ENCODE measurements around the gene TEDC1. TPM values are rescaled to one million over a fixed set of nuclear protein-coding genes. Genes with fewer than 3 reads are reported as not detected.

TEDC1 gene
- total RNA-seq, 4 donors from 2014 or later = 5.5 to 20.4 (median 14.2) TPM

DNA sequence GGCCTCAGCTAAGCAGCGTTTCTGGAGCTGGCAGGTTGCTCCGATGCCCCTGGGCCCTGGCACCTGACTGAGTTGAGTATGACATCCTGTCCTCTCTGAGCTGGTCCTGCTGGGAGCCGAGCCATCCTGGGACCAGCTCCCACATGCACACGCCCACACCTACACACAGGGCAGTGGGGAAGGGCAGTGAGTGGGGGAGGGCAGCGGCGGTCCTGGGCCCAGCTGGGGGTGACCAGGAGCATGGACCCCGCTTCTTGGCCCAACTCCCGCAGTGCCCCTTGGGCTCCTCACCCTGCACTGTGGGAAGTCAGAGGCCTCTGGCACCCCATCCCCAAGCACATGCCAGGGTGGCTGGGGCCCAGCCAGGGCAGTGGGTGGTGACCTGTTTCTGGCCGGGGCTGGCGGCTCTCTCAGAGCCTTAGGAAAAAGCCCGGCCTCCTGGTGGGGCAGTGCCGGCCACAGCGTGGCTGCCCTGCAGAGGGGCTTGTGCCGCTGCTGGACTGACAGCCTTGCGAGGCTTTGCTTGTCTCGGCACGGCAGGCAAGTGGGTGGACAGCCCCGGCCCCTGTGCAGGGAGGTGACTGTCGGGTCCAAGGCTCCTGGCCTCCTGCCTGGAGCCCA lies 22.3 kb upstream of the TEDC1 start:
- H3K9me3 ChIP-seq = no peaks in the 10 kb centered on the region
- no peaks in the 10 kb centered on the region for H3K27me3 ChIP-seq
- peaks cover 0 to 78% (median 4%) of the 10 kb centered on the region in 3 donors for H3K36me3 ChIP-seq
- TF ChIP-seq EP300 (IDR thresholded peaks at IDR 0.05) (no peak), POLR2A (IDR thresholded peaks at IDR 0.05) (no peak)
- TF ChIP-seq, protein P1, sequence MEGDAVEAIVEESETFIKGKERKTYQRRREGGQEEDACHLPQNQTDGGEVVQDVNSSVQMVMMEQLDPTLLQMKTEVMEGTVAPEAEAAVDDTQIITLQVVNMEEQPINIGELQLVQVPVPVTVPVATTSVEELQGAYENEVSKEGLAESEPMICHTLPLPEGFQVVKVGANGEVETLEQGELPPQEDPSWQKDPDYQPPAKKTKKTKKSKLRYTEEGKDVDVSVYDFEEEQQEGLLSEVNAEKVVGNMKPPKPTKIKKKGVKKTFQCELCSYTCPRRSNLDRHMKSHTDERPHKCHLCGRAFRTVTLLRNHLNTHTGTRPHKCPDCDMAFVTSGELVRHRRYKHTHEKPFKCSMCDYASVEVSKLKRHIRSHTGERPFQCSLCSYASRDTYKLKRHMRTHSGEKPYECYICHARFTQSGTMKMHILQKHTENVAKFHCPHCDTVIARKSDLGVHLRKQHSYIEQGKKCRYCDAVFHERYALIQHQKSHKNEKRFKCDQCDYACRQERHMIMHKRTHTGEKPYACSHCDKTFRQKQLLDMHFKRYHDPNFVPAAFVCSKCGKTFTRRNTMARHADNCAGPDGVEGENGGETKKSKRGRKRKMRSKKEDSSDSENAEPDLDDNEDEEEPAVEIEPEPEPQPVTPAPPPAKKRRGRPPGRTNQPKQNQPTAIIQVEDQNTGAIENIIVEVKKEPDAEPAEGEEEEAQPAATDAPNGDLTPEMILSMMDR (IDR thresholded peaks at IDR 0.05) = peak in 1 of 5 experiments; percentile 31
- no peak for DNase-seq (ENCODE audit: low spot score in 2 of 2)
- WGBS, 2 donors = 37 to 44% methylated on average over 4 to 10 of the region's 19 CpGs
- peak overlapping the region; percentile 51 to 86 (median 64) for H3K27ac ChIP-seq
- peaks cover 0 to 58% (median 21%) of the 10 kb centered on the region in 4 donors for H3K4me1 ChIP-seq
- H3K4me3 ChIP-seq = no peak overlapping the region

DNA sequence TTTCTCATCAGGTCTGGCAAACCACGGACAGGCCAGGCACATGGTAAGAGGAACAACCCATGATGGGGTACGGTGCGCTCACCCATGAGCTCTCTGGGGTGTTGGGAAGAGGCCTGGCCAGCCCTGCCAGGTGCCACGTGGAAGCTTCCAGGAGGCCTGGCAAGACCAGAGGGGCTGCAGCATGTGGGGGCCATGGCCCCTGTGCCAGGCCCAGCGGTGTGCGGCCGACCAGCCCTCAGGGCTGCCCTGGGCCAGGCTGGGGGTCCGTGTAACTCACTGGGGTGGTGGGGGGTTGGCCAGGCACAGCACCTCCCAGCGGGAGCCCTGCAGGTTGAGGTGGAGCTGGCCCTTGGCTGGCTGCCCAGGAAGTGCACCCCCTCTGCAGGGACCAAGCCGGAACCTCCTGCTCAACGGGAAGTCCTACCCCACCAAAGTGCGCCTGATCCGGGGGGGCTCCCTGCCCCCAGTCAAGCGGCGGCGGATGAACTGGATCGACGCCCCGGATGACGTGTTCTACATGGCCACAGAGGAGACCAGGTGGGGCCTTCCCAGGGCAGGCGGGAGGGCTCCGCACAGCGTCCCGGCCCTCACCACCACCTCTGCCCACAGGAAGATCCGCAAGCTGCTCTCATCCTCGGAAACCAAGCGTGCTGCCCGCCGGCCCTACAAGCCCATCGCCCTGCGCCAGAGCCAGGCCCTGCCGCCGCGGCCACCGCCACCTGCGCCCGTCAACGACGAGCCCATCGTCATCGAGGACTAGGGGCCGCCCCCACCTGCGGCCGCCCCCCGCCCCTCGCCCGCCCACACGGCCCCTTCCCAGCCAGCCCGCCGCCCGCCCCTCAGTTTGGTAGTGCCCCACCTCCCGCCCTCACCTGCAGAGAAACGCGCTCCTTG lies 21.3 kb upstream of the TEDC1 start:
- TF ChIP-seq POLR2A (IDR thresholded peaks at IDR 0.05) (no peak), EP300 (IDR thresholded peaks at IDR 0.05) (no peak)
- TF ChIP-seq, protein P1 (IDR thresholded peaks at IDR 0.05) = no peak
- Histone ChIP-seq H3K9me3 (no peaks in the 10 kb centered on the region), H3K4me1 (peaks cover 0 to 63% (median 26%) of the 10 kb centered on the region in 4 donors), H3K27ac (peak overlapping the region; percentile 51 to 86 (median 64)), H3K4me3 (no peak overlapping the region), H3K36me3 (peaks cover 0 to 68% (median 4%) of the 10 kb centered on the region in 3 donors), H3K27me3 (no peaks in the 10 kb centered on the region)
- DNase-seq (ENCODE audit: low spot score in 2 of 2) = no peak
- 86 to 88% methylated on average over 25 to 52 of the region's 54 CpGs for WGBS, 2 donors

DNA sequence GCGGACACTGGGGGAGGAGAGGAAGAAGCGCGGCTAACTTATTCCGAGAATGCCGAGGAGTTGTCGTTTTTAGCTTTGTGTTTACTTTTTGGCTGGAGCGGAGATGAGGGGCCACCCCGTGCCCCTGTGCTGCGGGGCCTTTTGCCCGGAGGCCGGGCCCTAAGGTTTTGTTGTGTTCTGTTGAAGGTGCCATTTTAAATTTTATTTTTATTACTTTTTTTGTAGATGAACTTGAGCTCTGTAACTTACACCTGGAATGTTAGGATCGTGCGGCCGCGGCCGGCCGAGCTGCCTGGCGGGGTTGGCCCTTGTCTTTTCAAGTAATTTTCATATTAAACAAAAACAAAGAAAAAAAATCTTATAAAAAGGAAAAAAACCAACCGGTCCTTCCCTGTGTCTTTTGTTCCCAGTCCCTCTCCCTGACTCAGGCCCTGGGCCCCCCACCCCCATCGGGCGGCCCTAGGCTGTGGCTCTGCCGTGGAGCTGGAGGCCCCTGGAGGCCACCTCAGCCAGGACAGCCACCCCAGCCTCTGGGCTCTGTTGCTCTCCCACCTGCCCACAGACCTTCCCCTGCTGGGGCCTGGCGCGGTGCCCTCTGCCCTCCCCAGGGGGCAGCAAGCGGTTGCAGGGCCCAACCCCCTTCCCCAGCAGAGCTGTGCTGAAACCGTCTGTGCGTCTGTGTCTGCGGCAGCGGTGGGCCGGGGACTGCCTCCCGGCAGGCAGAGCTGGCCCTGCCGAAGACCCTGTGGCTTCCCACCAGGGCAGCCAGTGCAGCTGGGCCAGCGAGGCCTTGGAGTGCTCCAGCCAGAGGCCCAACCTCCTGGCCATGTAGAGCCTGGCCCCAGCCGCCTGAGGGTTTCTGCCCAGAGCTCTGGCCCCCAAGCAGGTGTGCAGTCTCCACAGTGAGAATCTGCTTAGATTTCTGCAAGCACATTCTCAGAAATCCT lies 20.4 kb upstream of the TEDC1 start:
- WGBS, 2 donors = 79 to 83% methylated on average over 25 to 32 of the region's 34 CpGs
- H3K27ac ChIP-seq = peak overlapping the region in 2 of 4 donors; percentile 52 to 96
- no peak overlapping the region for H3K4me3 ChIP-seq
- no peaks in the 10 kb centered on the region for H3K9me3 ChIP-seq
- peaks cover 0 to 6% of the 10 kb centered on the region in 2 donors for H3K27me3 ChIP-seq
- peaks cover 0 to 71% (median 32%) of the 10 kb centered on the region in 4 donors for H3K4me1 ChIP-seq
- H3K36me3 ChIP-seq = peaks cover 0 to 59% (median 4%) of the 10 kb centered on the region in 3 donors
- no peak for DNase-seq (ENCODE audit: low spot score in 2 of 2)
- TF ChIP-seq EP300 (IDR thresholded peaks at IDR 0.05) (no peak), POLR2A (IDR thresholded peaks at IDR 0.05) (no peak)
- TF ChIP-seq, protein P1 (IDR thresholded peaks at IDR 0.05) = no peak

DNA sequence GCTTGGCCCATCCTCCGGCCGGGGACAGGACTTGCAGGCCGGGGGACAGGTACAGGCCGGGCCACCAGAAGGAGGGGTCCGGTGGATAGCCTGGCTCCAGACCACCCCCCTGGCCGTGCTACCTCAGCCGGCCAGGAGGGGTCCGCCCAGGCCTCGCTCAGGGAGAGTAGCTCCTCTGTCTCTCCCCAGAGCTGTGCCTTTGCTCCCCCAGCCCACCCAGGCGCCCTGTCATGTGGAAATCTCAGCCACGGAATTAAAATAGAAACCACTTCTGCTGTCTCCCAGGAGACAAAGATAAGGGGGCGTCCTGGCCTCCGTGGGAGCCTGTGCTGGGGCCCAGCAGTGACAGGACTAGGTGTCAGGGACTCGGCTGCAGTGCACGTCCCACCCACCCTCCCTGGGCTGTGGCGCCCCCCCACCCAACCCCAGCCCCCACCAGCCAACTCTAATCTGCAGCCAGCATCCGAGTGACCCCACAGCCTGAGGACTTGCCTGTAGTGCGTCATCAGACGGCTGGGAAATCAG lies 19.7 kb upstream of the TEDC1 start:
- Histone ChIP-seq H3K4me1 (peaks cover 0 to 79% (median 37%) of the 10 kb centered on the region in 4 donors), H3K27me3 (peaks cover 0 to 6% of the 10 kb centered on the region in 2 donors), H3K27ac (peak overlapping the region in 1 of 4 donors; percentile 96), H3K9me3 (no peaks in the 10 kb centered on the region), H3K36me3 (peaks cover 0 to 52% (median 4%) of the 10 kb centered on the region in 3 donors), H3K4me3 (no peak overlapping the region)
- 50 to 52% methylated on average over 4 to 12 of the region's 19 CpGs for WGBS, 2 donors
- DNase-seq (ENCODE audit: low spot score in 2 of 2) = no peak
- TF ChIP-seq POLR2A (IDR thresholded peaks at IDR 0.05) (no peak), EP300 (IDR thresholded peaks at IDR 0.05) (no peak)
- TF ChIP-seq, protein P1 (IDR thresholded peaks at IDR 0.05) = no peak
